ENCODE measurements around the gene CNIH2. TPM values are rescaled to one million over a fixed set of nuclear protein-coding genes. Genes with fewer than 3 reads are reported as not detected.

CNIH2 gene
- total and polyA plus RNA-seq, 2 of the 13 experiments (the other 11 are each of a cell fraction or from before 2014, with no cell fraction given), result 0.60 to 0.69 TPM

GRCh38 chr11:66268244-66268951 is 9.6 kb upstream of the CNIH2 start, which contains the start of gene RAB1B (continued):
- TF ChIP-seq ZUFSP (CRISPR knock-in tag; IDR thresholded peaks at IDR 0.05; ENCODE audit: borderline replicate concordance) (no peak), ZNF225 (CRISPR knock-in tag; IDR thresholded peaks at IDR 0.05) (no peak), ZMAT3 (CRISPR knock-in tag; conservative IDR thresholded peaks at IDR 0.05) (no peak; the same call in 1 of the 2 replicates), TARDBP (CRISPR knock-in tag; IDR thresholded peaks at IDR 0.05) (no peak; the same call in 1 of the 2 replicates), ZNF296 (CRISPR knock-in tag; conservative IDR thresholded peaks at IDR 0.05) (no peak), ZNF615 (CRISPR knock-in tag; IDR thresholded peaks at IDR 0.05; ENCODE audit: borderline replicate concordance) (no peak), ZNF484 (CRISPR knock-in tag; IDR thresholded peaks at IDR 0.05; ENCODE audit: borderline replicate concordance, low read depth) (no peak), TBL1XR1 (IDR thresholded peaks at IDR 0.05; ENCODE audit: borderline replicate concordance, low read length, partially characterized antibody) (no peak), KDM5B (CRISPR knock-in tag; IDR thresholded peaks at IDR 0.05; ENCODE audit: borderline replicate concordance) (no peak; the same call in 1 of the 2 replicates), ARID4A (CRISPR knock-in tag; IDR thresholded peaks at IDR 0.05; ENCODE audit: borderline replicate concordance) (no peak), KIAA2018 (CRISPR knock-in tag; IDR thresholded peaks at IDR 0.05; ENCODE audit: borderline replicate concordance) (no peak), MYNN (CRISPR knock-in tag; IDR thresholded peaks at IDR 0.05; ENCODE audit: low read depth) (no peak), SAP130 (CRISPR knock-in tag; IDR thresholded peaks at IDR 0.05; ENCODE audit: low read depth) (peak; percentile 36)

Measured in HepG2 (cell line).